Sigmoid colon (tissue), 7 donors: ENCODE data around the gene SZT2. TPM values are rescaled to one million over a fixed set of nuclear protein-coding genes. Genes with fewer than 3 reads are reported as not detected.
A peak's percentile ranks its signal among the peaks of the same experiment; 100 is the strongest.

ENCODE experiments used
- DNase-seq: peaks from one replicate; pipeline ENCODE4 v3.0.0-alpha.2; 2019
- H3K27ac ChIP-seq, 4 donors: fragments of 200-600 bp; sonication (generic); one replicate each; pipeline ENCODE4 v1.5.1; 2016 to 2019; ENCODE audit warnings: mild to moderate bottlenecking in 1 of 4
- H3K27me3 ChIP-seq, 3 donors: fragments of 200-600 bp; sonication (generic); one replicate each; pipeline ENCODE4 v1.5.1; 2019; ENCODE audit warnings: mild to moderate bottlenecking in 1 of 3
- H3K36me3 ChIP-seq, 4 donors: fragments of 200-600 bp; sonication (generic); one replicate each; pipeline ENCODE4 v1.5.1; 2016 to 2019
- H3K4me1 ChIP-seq, 4 donors: fragments of 200-600 bp; sonication (generic); one replicate each; pipeline ENCODE4 v1.5.1; 2017 to 2019
- H3K4me3 ChIP-seq, 4 donors: fragments of 200-600 bp; sonication (generic); one replicate each; pipeline ENCODE4 v1.5.1; 2017 to 2019; ENCODE audit warnings: mild to moderate bottlenecking in 2 of 4, moderate library complexity in 1 of 4
- H3K9me3 ChIP-seq, 4 donors: fragments of 200-600 bp in 3 of 4; sonication (generic) in 3 of 4; one replicate each; pipeline versions ENCODE4 v1.5.1 to v1.6.1; 2013 to 2019
- CTCF ChIP-seq, 4 experiments: fragments of 450-650 bp in 3 of 4; fragments of 200-600 bp in 1 of 4; IDR thresholded peaks; one replicate each; pipeline ENCODE4 v1.5.1; 2016 to 2019; ENCODE audit warnings: antibody characterized with exemption in 4 of 4, mild to moderate bottlenecking in 3 of 4, moderate library complexity in 2 of 4
- EP300 ChIP-seq, 4 donors: sonication (generic); formaldehyde crosslinking; IDR thresholded peaks; one replicate each; pipeline ENCODE4 v1.6.1; 2017; ENCODE audit warnings: antibody characterized with exemption in 4 of 4
- POLR2A ChIP-seq, 2 donors: fragments of 450-650 bp; IDR thresholded peaks; one replicate each; pipeline ENCODE4 v1.6.1; 2016; ENCODE audit warnings: antibody characterized with exemption in 2 of 2, mild to moderate bottlenecking in 2 of 2, moderate library complexity in 2 of 2
- POLR2AphosphoS5 ChIP-seq, 4 donors: sonication (generic); formaldehyde crosslinking; IDR thresholded peaks; one replicate each; pipeline ENCODE4 v1.6.1; 2017; ENCODE audit warnings: antibody characterized with exemption in 4 of 4
- WGBS, 2 donors: extraction: QIAGEN DNeasy Blood & Tissue Kit; methylation state at CpG; one replicate each; pipeline ENCODE4 v1.1.7; 2013; 5-methylcytosine and 5-hydroxymethylcytosine counted together
- intact Hi-C: fragments of 100-400 bp; cut with DNase I; formaldehyde crosslinking; loops from one replicate; pipeline ENCODE4 v1.15.1; 2023
- polyA plus RNA-seq, 3 donors: library from polyadenylated mRNA; stranded (reverse); fragments of 200-250 nt; gene quantifications; one replicate each; pipeline ENCODE4 v1.2.3, GENCODE V29; 2013
- total RNA-seq, 4 donors: library from RNA; depleted of rRNA; stranded (reverse); fragments of >200 nt; gene quantifications; one replicate each; pipeline ENCODE4 v1.1.0, GENCODE V29; 2016
- donor health status: healthy with polysubstance abuse.
- donor health status: Bipolar disorder and iron deficiency.
- donor health status: healthy.

The SZT2 gene
- total and polyA plus RNA-seq, 7 donors = 4.6 to 47.4 (median 19.3) TPM

- no peak overlapping the region for H3K27ac ChIP-seq
- intact Hi-C loops = no loop called here
- 96% methylated on average over 15 of the region's 15 CpGs for WGBS, 2 donors
- H3K9me3 ChIP-seq = no peaks in the 10 kb centered on the region
- TF ChIP-seq POLR2AphosphoS5 (IDR thresholded peaks at IDR 0.05) = peak in 1 of 4 donors; percentile 7
- no peak for TF ChIP-seq POLR2A (IDR thresholded peaks at IDR 0.05)
- H3K36me3 ChIP-seq = peaks cover 36 to 94% (median 49%) of the 10 kb centered on the region in 4 donors
- no peak overlapping the region for H3K4me3 ChIP-seq
- H3K27me3 ChIP-seq = no peaks in the 10 kb centered on the region
- peaks cover 0 to 5% (median under 1%) of the 10 kb centered on the region in 4 donors for H3K4me1 ChIP-seq
- peak; percentile 54 for DNase-seq
These were observed 51.6 kb downstream of the SZT2 start for GRCh38 chr1:43441166-43441893.

GRCh38 chr1:43441894-43442637 is 52.4 kb downstream of the SZT2 start:
- Histone ChIP-seq H3K27ac (no peak overlapping the region), H3K4me3 (no peak overlapping the region), H3K4me1 (no peaks in the 10 kb centered on the region), H3K27me3 (no peaks in the 10 kb centered on the region), H3K36me3 (peaks cover 43 to 98% (median 56%) of the 10 kb centered on the region in 4 donors), H3K9me3 (no peaks in the 10 kb centered on the region)
- DNase-seq = peak; percentile 55
- intact Hi-C loops = no loop called here
- WGBS, 2 donors = 94% methylated on average over 18 of the region's 18 CpGs
- TF ChIP-seq EP300 (IDR thresholded peaks at IDR 0.05) (no peak), POLR2A (IDR thresholded peaks at IDR 0.05) (no peak), POLR2AphosphoS5 (IDR thresholded peaks at IDR 0.05) (no peak), CTCF (IDR thresholded peaks at IDR 0.05) (no peak)

GRCh38 chr1:43442756-43443155 is 53.1 kb downstream of the SZT2 start:
- Histone ChIP-seq H3K4me1 (no peaks in the 10 kb centered on the region), H3K9me3 (no peaks in the 10 kb centered on the region), H3K27me3 (no peaks in the 10 kb centered on the region), H3K4me3 (no peak overlapping the region), H3K27ac (no peak overlapping the region), H3K36me3 (peaks cover 49 to 98% (median 63%) of the 10 kb centered on the region in 4 donors)
- intact Hi-C loops = no loop called here
- DNase-seq = peak; percentile 59
- no peak for TF ChIP-seq POLR2AphosphoS5 (IDR thresholded peaks at IDR 0.05)
- no peak for TF ChIP-seq POLR2A (IDR thresholded peaks at IDR 0.05)
- TF ChIP-seq CTCF (IDR thresholded peaks at IDR 0.05) = no peak
- no peak for TF ChIP-seq EP300 (IDR thresholded peaks at IDR 0.05)
- 93 to 95% methylated on average over 12 of the region's 12 CpGs for WGBS, 2 donors

GRCh38 chr1:43443197-43443946 is 53.7 kb downstream of the SZT2 start:
- DNase-seq = peak; percentile 54
- Histone ChIP-seq H3K9me3 (no peaks in the 10 kb centered on the region), H3K4me3 (no peak overlapping the region), H3K27me3 (no peaks in the 10 kb centered on the region), H3K27ac (no peak overlapping the region), H3K36me3 (peaks cover 56 to 100% (median 69%) of the 10 kb centered on the region in 4 donors), H3K4me1 (no peaks in the 10 kb centered on the region)
- 94 to 95% methylated on average over 16 of the region's 16 CpGs for WGBS, 2 donors
- intact Hi-C loops = no loop called here
- no peak for TF ChIP-seq EP300 (IDR thresholded peaks at IDR 0.05)
- TF ChIP-seq CTCF (IDR thresholded peaks at IDR 0.05) = no peak
- TF ChIP-seq POLR2A (IDR thresholded peaks at IDR 0.05) = no peak
- no peak for TF ChIP-seq POLR2AphosphoS5 (IDR thresholded peaks at IDR 0.05)
